Psoas muscle (tissue), 8 donors: ENCODE results near the gene MAPK9. TPM values are rescaled to one million over a fixed set of nuclear protein-coding genes. Genes with fewer than 3 reads are reported as not detected.

ENCODE experiments used
- ATAC-seq, 4 donors: fragments of 200-7000 bp; cut with Tn5 transposase; one replicate each; pipeline ENCODE4 v1.9.1; 2020; ENCODE audit warnings: moderate library complexity in 3 of 4, mild to moderate bottlenecking in 2 of 4
- DNase-seq, 2 donors: peaks; one replicate each; pipeline ENCODE4 v3.0.0-alpha.2; 2020
- H3K27ac ChIP-seq: fragments of 200-600 bp; one replicate; pipeline ENCODE4 v1.8.0; 2022
- H3K27me3 ChIP-seq, 3 donors: fragments of 200-600 bp in 1 of 3; one replicate each; pipeline versions ENCODE4 v1.6.1 to v1.8.0; 2013 to 2022; ENCODE audit warnings: low read length in 2 of 3, mild to moderate bottlenecking in 2 of 3, moderate library complexity in 1 of 3; ENCODE audit not compliant: insufficient read depth in 3 of 3
- H3K36me3 ChIP-seq, 2 donors: fragments of 200-600 bp in 1 of 2; one replicate each; pipeline versions ENCODE4 v1.6.1 to v1.8.0; 2013 to 2022; ENCODE audit warnings: low read depth in 1 of 2, mild to moderate bottlenecking in 1 of 2, moderate library complexity in 1 of 2; ENCODE audit not compliant: insufficient read depth in 1 of 2
- H3K4me1 ChIP-seq: fragments of 200-600 bp; one replicate; pipeline ENCODE4 v1.8.0; 2022
- H3K4me3 ChIP-seq: fragments of 200-600 bp; one replicate; pipeline ENCODE4 v1.8.0; 2022; ENCODE audit warnings: mild to moderate bottlenecking
- H3K9me3 ChIP-seq: fragments of 200-600 bp; one replicate; pipeline ENCODE4 v1.8.0; 2022
- CTCF ChIP-seq: fragments of 200-600 bp; IDR thresholded peaks from one replicate; pipeline ENCODE4 v1.8.0; 2022; ENCODE audit warnings: antibody characterized with exemption
- WGBS, 3 donors: extraction: QIAGEN DNeasy Blood & Tissue Kit; methylation state at CpG; one replicate each; pipeline versions ENCODE4 v1.1.6 to v1.1.7; 2013; 5-methylcytosine and 5-hydroxymethylcytosine counted together
- intact Hi-C, 2 donors: fragments of 100-400 bp; cut with DNase I; formaldehyde crosslinking; loops; one replicate each; pipeline versions ENCODE4 v1.11.0 to v1.14.2; 2022
- polyA plus RNA-seq, 3 donors: library from polyadenylated mRNA; stranded (reverse); fragments of 200-250 nt; gene quantifications; one replicate each; pipeline ENCODE4 v1.2.3, GENCODE V29; 2013
- total RNA-seq, 4 donors: library from RNA; stranded (reverse); fragmentation: NEBNext Ultra II Directional in 2 of 4; extraction: Animal tissue kit (Norgen Biotek cat#: 25700) in 2 of 4; gene quantifications; one replicate each; pipeline versions ENCODE4 v1.2.1 to v1.2.4, GENCODE V29; 2021 to 2023
- donor health status: healthy with polysubstance abuse.
- donor health status: DM: no; HTN: no; CAD: no; lungs with moderate emphysema.
- donor health status: Bipolar disorder and iron deficiency.
- donor health status: healthy.
- donor health status: DM: yes; HTN: yes; CAD: no.
- donor health status: DM: no; HTN: no; CAD: no.
- donor health status: DM: no; HTN: no; CAD: no.
- donor health status: DM: yes; HTN: yes; CAD: no.

MAPK9 gene
- total and polyA plus RNA-seq, 7 donors: 16.1 to 40.1 (median 34.3) TPM

DNA sequence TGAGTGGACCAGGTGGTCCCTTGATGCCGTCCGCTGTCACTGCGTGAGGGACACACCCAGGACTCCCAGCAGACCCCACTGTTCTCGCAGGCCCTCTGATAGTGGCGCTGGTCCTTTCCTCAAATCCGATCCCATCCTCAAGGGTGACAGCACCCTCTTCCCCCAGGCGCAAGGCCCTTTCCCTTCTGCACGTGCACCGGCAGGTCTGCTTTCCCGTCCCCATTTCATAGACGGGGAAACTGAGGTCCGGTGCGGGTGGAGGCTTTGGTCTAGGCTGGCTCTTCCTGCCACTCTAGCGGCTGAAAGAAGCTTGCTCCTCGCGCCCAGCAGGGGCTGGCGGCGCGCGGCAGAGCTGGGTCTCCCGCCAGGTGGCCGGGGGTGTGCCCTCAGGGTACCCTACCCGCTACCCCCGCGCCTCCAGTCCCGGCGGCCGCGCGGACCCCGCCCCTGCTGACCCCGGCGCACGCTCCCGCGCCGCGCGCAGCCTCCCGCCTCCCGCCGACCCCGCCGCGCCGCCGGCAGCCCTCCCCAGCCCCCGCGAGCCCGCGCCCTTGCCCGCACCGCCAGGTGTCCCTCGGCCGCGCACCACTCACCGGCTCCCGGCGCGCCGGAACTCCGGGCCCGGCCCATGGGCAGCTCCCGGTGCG, 83.3 kb downstream of the MAPK9 start:
- H3K27ac ChIP-seq: no peak overlapping the region
- ATAC-seq (peak in 1 of 4 donors; percentile 24), DNase-seq (no peak)
- peaks cover 0 to 59% (median 7%) of the 10 kb centered on the region in 3 donors for H3K27me3 ChIP-seq
- TF ChIP-seq CTCF: no peak
- no peaks in the 10 kb centered on the region for H3K9me3 ChIP-seq
- H3K4me3 ChIP-seq: peak overlapping the region; percentile 59
- H3K36me3 ChIP-seq: no peaks in the 10 kb centered on the region
- H3K4me1 ChIP-seq: no peaks in the 10 kb centered on the region
- WGBS, 3 donors: 2 to 3% (median 3%) methylated on average over 48 to 65 of the region's 65 CpGs
- intact Hi-C loops: loop anchor here in 1 of 2 donors (2.0 kb wide), 1 partner anchor 82 kb away; no protein-coding TSS in a partner anchor

- no peak for DNase-seq
- intact Hi-C loops: loop anchor here in 1 of 2 donors (2.0 kb wide), 1 partner anchor 81 kb away; no protein-coding TSS in a partner anchor
- H3K27ac ChIP-seq: no peak overlapping the region
- H3K36me3 ChIP-seq: no peaks in the 10 kb centered on the region
- no peak for TF ChIP-seq CTCF
- no peaks in the 10 kb centered on the region for H3K9me3 ChIP-seq
- peaks cover 0 to 59% (median 7%) of the 10 kb centered on the region in 3 donors for H3K27me3 ChIP-seq
- no peak overlapping the region for H3K4me3 ChIP-seq
- ATAC-seq: no peak
- WGBS, 3 donors: 42 to 46% (median 42%) methylated on average over 14 of the region's 14 CpGs
- H3K4me1 ChIP-seq: no peaks in the 10 kb centered on the region
These were observed 83.8 kb downstream of the MAPK9 start for GRCh38 chr5:180208038-180208434.

DNA sequence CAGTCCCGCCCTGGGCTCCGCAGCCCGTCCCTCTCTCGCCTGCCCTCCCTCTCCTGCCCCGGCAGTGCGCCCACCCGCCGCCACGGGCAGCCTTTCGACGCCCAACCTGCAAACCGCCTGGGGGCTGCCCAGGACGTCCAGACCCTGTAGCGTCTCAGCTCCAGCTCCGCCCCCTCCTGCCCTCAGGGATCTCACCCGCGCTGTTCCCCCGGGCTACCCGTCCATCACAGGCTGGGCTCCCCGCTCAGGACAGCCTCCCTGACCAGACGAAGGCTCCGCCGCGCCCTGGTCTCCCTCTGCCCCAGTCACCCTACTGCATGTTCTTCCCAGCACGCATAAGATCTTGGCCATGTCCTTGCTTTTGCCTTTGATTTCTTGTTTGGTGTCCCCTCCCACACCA, 84.3 kb downstream of the MAPK9 start:
- Histone ChIP-seq H3K9me3 (no peaks in the 10 kb centered on the region), H3K27me3 (peaks cover 0 to 59% (median 7%) of the 10 kb centered on the region in 3 donors), H3K36me3 (no peaks in the 10 kb centered on the region), H3K4me1 (no peaks in the 10 kb centered on the region), H3K4me3 (no peak overlapping the region), H3K27ac (no peak overlapping the region)
- 57 to 67% (median 63%) methylated on average over 19 to 25 of the region's 25 CpGs for WGBS, 3 donors
- DNase-seq: no peak
- intact Hi-C loops: no loop called here
- no peak for TF ChIP-seq CTCF
- no peak for ATAC-seq

- no peak for DNase-seq
- WGBS, 3 donors: 86 to 88% (median 88%) methylated on average over 11 of the region's 11 CpGs
- no peaks in the 10 kb centered on the region for H3K9me3 ChIP-seq
- no peak for TF ChIP-seq CTCF
- no peak for ATAC-seq
- peaks cover 0 to 54% (median 7%) of the 10 kb centered on the region in 3 donors for H3K27me3 ChIP-seq
- intact Hi-C loops: no loop called here
- no peaks in the 10 kb centered on the region for H3K36me3 ChIP-seq
- H3K4me1 ChIP-seq: no peaks in the 10 kb centered on the region
- H3K4me3 ChIP-seq: no peak overlapping the region
- no peak overlapping the region for H3K27ac ChIP-seq
These were observed 84.9 kb downstream of the MAPK9 start for GRCh38 chr5:180206993-180207392.

GRCh38 chr5:180205916-180206315, 86.0 kb downstream of the MAPK9 start:
- Histone ChIP-seq H3K4me1 (no peaks in the 10 kb centered on the region), H3K27me3 (peaks cover 0 to 48% (median 9%) of the 10 kb centered on the region in 3 donors), H3K9me3 (no peaks in the 10 kb centered on the region), H3K27ac (no peak overlapping the region), H3K36me3 (no peaks in the 10 kb centered on the region), H3K4me3 (no peak overlapping the region)
- DNase-seq: no peak
- TF ChIP-seq CTCF: no peak
- intact Hi-C loops: no loop called here
- WGBS, 3 donors: 72 to 76% (median 73%) methylated on average over 1 of the region's 1 CpG
- ATAC-seq: no peak
